GM18499 (cell line): Measurements from ENCODE around the gene G2E3.
"Not testable (repeated sequence)": the region's sequence is repeated elsewhere in the genome, so short reads cannot be mapped to it uniquely, and the experiment has no call there.

Experiments
- ATAC-seq: cut with Tn5 transposase; IDR thresholded peaks from one replicate; pipeline ENCODE4 v1.9.1; 2021; ENCODE audit warnings: moderate number of reproducible peaks; ENCODE audit not compliant: insufficient read depth, unreplicated experiment

Gene G2E3

GRCh38 chr14:30559638-30560091, 707 bp downstream of the G2E3 start:
- ATAC-seq: no peak

GRCh38 chr14:30560581-30560980, 1.6 kb downstream of the G2E3 start:
- ATAC-seq: no peak

- ATAC-seq: no peak
These were observed 5.4 kb downstream of the G2E3 start for GRCh38 chr14:30564235-30564867.

- no peak for ATAC-seq
These were observed 5.9 kb downstream of the G2E3 start for GRCh38 chr14:30564868-30565248.

GRCh38 chr14:30569216-30569902, 10.4 kb downstream of the G2E3 start:
- no peak for ATAC-seq

- no peak for ATAC-seq
These were observed 10.9 kb downstream of the G2E3 start for GRCh38 chr14:30569903-30570226.

GRCh38 chr14:30572237-30572636, 13.3 kb downstream of the G2E3 start:
- no peak for ATAC-seq

GRCh38 chr14:30572771-30573170, 13.8 kb downstream of the G2E3 start:
- ATAC-seq: no peak

- ATAC-seq: no peak
These were observed 14.4 kb downstream of the G2E3 start for GRCh38 chr14:30573226-30573814.

GRCh38 chr14:30573966-30574365, 15.0 kb downstream of the G2E3 start:
- no peak for ATAC-seq

- ATAC-seq: not testable (repeated sequence)
These were observed 15.8 kb downstream of the G2E3 start for GRCh38 chr14:30574777-30575176.

- not testable (repeated sequence) for ATAC-seq
These were observed 17.4 kb downstream of the G2E3 start for GRCh38 chr14:30576333-30576732.

GRCh38 chr14:30580616-30581282, 21.8 kb downstream of the G2E3 start:
- ATAC-seq: no peak

- no peak for ATAC-seq
These were observed 22.3 kb downstream of the G2E3 start for GRCh38 chr14:30581283-30581625.

- no peak for ATAC-seq
These were observed 23.4 kb downstream of the G2E3 start for GRCh38 chr14:30582376-30582775.

- no peak for ATAC-seq
These were observed 25.2 kb downstream of the G2E3 start for GRCh38 chr14:30584058-30584630.

- no peak for ATAC-seq
These were observed 26.2 kb downstream of the G2E3 start for GRCh38 chr14:30585204-30585603.

- no peak for ATAC-seq
These were observed 28.2 kb downstream of the G2E3 start for GRCh38 chr14:30587141-30587540.

GRCh38 chr14:30588873-30589272, 29.9 kb downstream of the G2E3 start:
- ATAC-seq: no peak

- no peak for ATAC-seq
These were observed 38.0 kb downstream of the G2E3 start for GRCh38 chr14:30596935-30597334.

- ATAC-seq: no peak
These were observed 38.5 kb downstream of the G2E3 start for GRCh38 chr14:30597504-30597903.
